HEK293 (cell line): ENCODE measurements around the gene PRKG1.

Experiments used
- CTCF ChIA-PET: fragments of 350-600 bp; formaldehyde crosslinking; extraction: SDS; loops from one replicate; lab custom pipeline; 2021; ENCODE audit warnings: antibody characterized with exemption; lab: Yijun Ruan, JAX
- POLR2A ChIA-PET: fragments of 300-600 bp; formaldehyde crosslinking; extraction: SDS; loops from one replicate; lab custom pipeline; 2020; ENCODE audit warnings: antibody characterized with exemption, inconsistent platforms; lab: Yijun Ruan, JAX
- H3K27ac ChIP-seq: fragments of 200-500 bp; sonication (Bioruptor generic); 2 replicates; pipeline ENCODE4 v1.5.1; 2014; ENCODE audit warnings: low read depth, low read length, control low read depth, inconsistent platforms; ENCODE audit errors: extremely low read depth
- H3K36me3 ChIP-seq, 2 experiments: fragments of 200-500 bp in 1 of 2; sonication (Bioruptor generic) in 1 of 2; 1 replicate in 1 of 2; 2 replicates in 1 of 2; pipeline ENCODE4 v1.5.1; 2014 to 2017; ENCODE audit warnings: inconsistent platforms in 2 of 2, low read length in 2 of 2; ENCODE audit not compliant: control insufficient read depth in 2 of 2, insufficient read depth in 1 of 2
- H3K4me1 ChIP-seq: fragments of 200-500 bp; sonication (Bioruptor generic); 2 replicates; pipeline ENCODE4 v1.5.1; 2014; ENCODE audit warnings: mild to moderate bottlenecking, low read length, inconsistent platforms; ENCODE audit not compliant: control insufficient read depth, insufficient read depth
- H3K4me3 ChIP-seq: 2 replicates; pipeline ENCODE4 v1.5.1; 2011; ENCODE audit warnings: low read depth, mild to moderate bottlenecking, control low read depth, low read length, moderate library complexity
- H3K9me3 ChIP-seq: fragments of 200-500 bp; sonication (Bioruptor generic); 2 replicates; pipeline ENCODE4 v1.5.1; 2014; ENCODE audit warnings: low read depth, low read length, inconsistent platforms; ENCODE audit not compliant: control insufficient read depth, insufficient read depth
- BCL11B ChIP-seq: fragments of 450-650 bp; formaldehyde crosslinking; IDR thresholded peaks from 2 replicates; pipeline ENCODE4 v1.5.1; 2016; ENCODE audit warnings: low read depth, missing biosample characterization, missing genetic modification characterization
- GFI1B ChIP-seq: fragments of 450-650 bp; formaldehyde crosslinking; IDR thresholded peaks from 2 replicates; pipeline ENCODE4 v1.5.1; 2016; ENCODE audit warnings: missing biosample characterization, missing genetic modification characterization
- REPIN1 ChIP-seq: fragments of 450-650 bp; formaldehyde crosslinking; IDR thresholded peaks from 2 replicates; pipeline ENCODE4 v1.5.1; 2017; ENCODE audit warnings: missing biosample characterization, missing genetic modification characterization, low read depth
- ZNF138 ChIP-seq: fragments of 450-650 bp; formaldehyde crosslinking; IDR thresholded peaks from 2 replicates; pipeline ENCODE4 v1.5.1; 2016; ENCODE audit warnings: missing biosample characterization, missing genetic modification characterization, borderline replicate concordance
- ZNF146 ChIP-seq: fragments of 450-650 bp; formaldehyde crosslinking; IDR thresholded peaks from 2 replicates; pipeline ENCODE4 v1.5.1; 2016; ENCODE audit warnings: missing biosample characterization, missing genetic modification characterization
- ZNF155 ChIP-seq: fragments of 450-650 bp; formaldehyde crosslinking; IDR thresholded peaks from 2 replicates; pipeline ENCODE4 v1.5.1; 2016; ENCODE audit warnings: missing biosample characterization, missing genetic modification characterization
- ZNF19 ChIP-seq: fragments of 450-650 bp; formaldehyde crosslinking; IDR thresholded peaks from 2 replicates; pipeline ENCODE4; 2016; ENCODE audit warnings: missing biosample characterization, missing genetic modification characterization, low read depth
- ZNF350 ChIP-seq: fragments of 450-650 bp; formaldehyde crosslinking; IDR thresholded peaks from 2 replicates; pipeline ENCODE4 v1.5.0; 2017; ENCODE audit warnings: missing biosample characterization, mild to moderate bottlenecking, missing genetic modification characterization
- ZNF404 ChIP-seq: fragments of 450-650 bp; formaldehyde crosslinking; IDR thresholded peaks from 2 replicates; pipeline ENCODE4 v1.5.1; 2017; ENCODE audit warnings: missing biosample characterization, missing genetic modification characterization
- ZNF530 ChIP-seq: fragments of 450-650 bp; formaldehyde crosslinking; IDR thresholded peaks from 2 replicates; pipeline ENCODE4 v1.5.1; 2016; ENCODE audit warnings: low read depth, missing biosample characterization, missing genetic modification characterization
- ZNF544 ChIP-seq: fragments of 450-650 bp; formaldehyde crosslinking; IDR thresholded peaks from 2 replicates; pipeline ENCODE4 v1.5.0; 2017; ENCODE audit warnings: missing biosample characterization, missing genetic modification characterization
- ZNF626 ChIP-seq: fragments of 450-650 bp; sonication (Bioruptor Pico); formaldehyde crosslinking; IDR thresholded peaks from 2 replicates; pipeline ENCODE4 v1.5.1; 2018; ENCODE audit warnings: missing biosample characterization, missing genetic modification characterization, inconsistent platforms
- ZNF654 ChIP-seq: fragments of 450-650 bp; formaldehyde crosslinking; IDR thresholded peaks from 2 replicates; pipeline ENCODE4 v1.5.1; 2016; ENCODE audit warnings: low read depth, missing biosample characterization, missing genetic modification characterization
- ZNF660 ChIP-seq: fragments of 450-650 bp; IDR thresholded peaks from 2 replicates; pipeline ENCODE4 v1.5.1; 2018; ENCODE audit warnings: missing biosample characterization, mild to moderate bottlenecking, missing genetic modification characterization
- ZNF670 ChIP-seq: fragments of 450-650 bp; formaldehyde crosslinking; IDR thresholded peaks from 2 replicates; pipeline ENCODE4 v1.5.1; 2016; ENCODE audit warnings: missing biosample characterization, missing genetic modification characterization, low read depth
- ZNF76 ChIP-seq: fragments of 450-650 bp; formaldehyde crosslinking; IDR thresholded peaks from 2 replicates; pipeline ENCODE4; 2016; ENCODE audit warnings: low read depth, missing biosample characterization, missing genetic modification characterization, borderline replicate concordance
- ZNF843 ChIP-seq: fragments of 450-650 bp; formaldehyde crosslinking; IDR thresholded peaks from 2 replicates; pipeline ENCODE4 v1.5.1; 2016; ENCODE audit warnings: missing biosample characterization, missing genetic modification characterization
- TF ChIP-seq, protein P1 (sequence below): fragments of 450-650 bp; formaldehyde crosslinking; conservative IDR thresholded peaks from 2 replicates; pipeline ENCODE4 v1.5.1; 2016; ENCODE audit warnings: low read depth, missing biosample characterization, missing genetic modification characterization
- TF ChIP-seq, protein P2 (sequence below): fragments of 450-650 bp; formaldehyde crosslinking; IDR thresholded peaks from 2 replicates; pipeline ENCODE4 v1.5.1; 2016; ENCODE audit warnings: missing biosample characterization, missing genetic modification characterization
- TF ChIP-seq, protein P3 (sequence below): fragments of 450-650 bp; formaldehyde crosslinking; IDR thresholded peaks from 2 replicates; pipeline ENCODE4 v1.5.1; 2016; ENCODE audit warnings: missing biosample characterization, missing genetic modification characterization

PRKG1 gene

DNA sequence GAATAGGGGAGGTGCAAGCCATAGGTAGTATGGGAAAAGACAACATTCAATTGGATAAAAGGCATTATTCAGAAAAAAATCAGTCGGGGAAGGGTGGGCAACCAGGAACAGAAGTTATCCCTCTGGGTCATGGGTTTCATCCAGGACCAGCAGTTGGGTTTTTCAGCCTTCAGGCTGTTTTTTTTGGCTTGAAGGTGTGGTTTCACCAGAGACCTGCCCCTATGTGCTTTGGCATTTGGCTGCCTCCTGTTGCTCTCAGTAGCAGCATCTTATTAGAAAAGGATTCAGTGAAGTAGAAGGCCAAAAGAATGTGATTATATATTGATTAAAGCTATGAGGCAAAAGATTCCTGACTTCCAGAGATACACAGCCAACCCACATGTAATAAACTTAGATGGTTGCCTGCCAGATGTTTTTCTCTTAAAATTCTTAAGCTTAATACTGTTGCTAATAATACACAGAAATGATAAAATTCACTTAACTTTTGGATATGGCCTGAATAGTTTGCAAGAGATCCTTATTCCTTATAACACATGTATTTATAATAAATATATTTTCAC is 876.8 kb downstream of the PRKG1 start:
- no peaks in the 10 kb centered on the region for H3K36me3 ChIP-seq
- no peaks in the 10 kb centered on the region for H3K4me1 ChIP-seq
- ChIA-PET CTCF (interaction anchor here (0.5 to 1.5 kb wide), 4 partner anchors 22 to 1597 kb away, joined by 3 to 5 read pairs (median 3); no protein-coding TSS in a partner anchor), POLR2A (no interaction called here)
- no peaks in the 10 kb centered on the region for H3K9me3 ChIP-seq
- no peak overlapping the region for H3K27ac ChIP-seq
- TF ChIP-seq ZNF155, result no peak
- TF ChIP-seq ZNF76, result no peak
- no peak for TF ChIP-seq ZNF138 (tag by site-specific recombination)
- no peak for TF ChIP-seq ZNF19 (tag by site-specific recombination)
- no peak for TF ChIP-seq ZNF670 (tag by site-specific recombination)
- TF ChIP-seq ZNF626 (tag by site-specific recombination), result no peak
- no peak for TF ChIP-seq REPIN1
- TF ChIP-seq, protein P1, sequence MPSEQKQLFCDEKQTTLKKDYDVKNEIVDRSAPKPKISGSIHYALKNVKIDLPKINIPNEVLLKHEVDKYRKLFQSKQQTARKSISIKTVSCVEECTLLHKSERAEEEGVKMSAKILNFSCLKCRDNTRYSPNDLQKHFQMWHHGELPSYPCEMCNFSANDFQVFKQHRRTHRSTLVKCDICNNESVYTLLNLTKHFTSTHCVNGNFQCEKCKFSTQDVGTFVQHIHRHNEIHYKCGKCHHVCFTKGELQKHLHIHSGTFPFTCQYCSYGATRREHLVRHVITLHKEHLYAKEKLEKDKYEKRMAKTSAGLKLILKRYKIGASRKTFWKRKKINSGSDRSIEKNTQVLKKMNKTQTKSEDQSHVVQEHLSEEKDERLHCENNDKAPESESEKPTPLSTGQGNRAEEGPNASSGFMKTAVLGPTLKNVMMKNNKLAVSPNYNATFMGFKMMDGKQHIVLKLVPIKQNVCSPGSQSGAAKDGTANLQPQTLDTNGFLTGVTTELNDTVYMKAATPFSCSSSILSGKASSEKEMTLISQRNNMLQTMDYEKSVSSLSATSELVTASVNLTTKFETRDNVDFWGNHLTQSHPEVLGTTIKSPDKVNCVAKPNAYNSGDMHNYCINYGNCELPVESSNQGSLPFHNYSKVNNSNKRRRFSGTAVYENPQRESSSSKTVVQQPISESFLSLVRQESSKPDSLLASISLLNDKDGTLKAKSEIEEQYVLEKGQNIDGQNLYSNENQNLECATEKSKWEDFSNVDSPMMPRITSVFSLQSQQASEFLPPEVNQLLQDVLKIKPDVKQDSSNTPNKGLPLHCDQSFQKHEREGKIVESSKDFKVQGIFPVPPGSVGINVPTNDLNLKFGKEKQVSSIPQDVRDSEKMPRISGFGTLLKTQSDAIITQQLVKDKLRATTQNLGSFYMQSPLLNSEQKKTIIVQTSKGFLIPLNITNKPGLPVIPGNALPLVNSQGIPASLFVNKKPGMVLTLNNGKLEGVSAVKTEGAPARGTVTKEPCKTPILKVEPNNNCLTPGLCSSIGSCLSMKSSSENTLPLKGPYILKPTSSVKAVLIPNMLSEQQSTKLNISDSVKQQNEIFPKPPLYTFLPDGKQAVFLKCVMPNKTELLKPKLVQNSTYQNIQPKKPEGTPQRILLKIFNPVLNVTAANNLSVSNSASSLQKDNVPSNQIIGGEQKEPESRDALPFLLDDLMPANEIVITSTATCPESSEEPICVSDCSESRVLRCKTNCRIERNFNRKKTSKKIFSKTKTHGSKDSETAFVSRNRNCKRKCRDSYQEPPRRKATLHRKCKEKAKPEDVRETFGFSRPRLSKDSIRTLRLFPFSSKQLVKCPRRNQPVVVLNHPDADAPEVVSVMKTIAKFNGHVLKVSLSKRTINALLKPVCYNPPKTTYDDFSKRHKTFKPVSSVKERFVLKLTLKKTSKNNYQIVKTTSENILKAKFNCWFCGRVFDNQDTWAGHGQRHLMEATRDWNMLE (tag by site-specific recombination), result no peak
- TF ChIP-seq ZNF843 (tag by site-specific recombination), result no peak
- TF ChIP-seq GFI1B (tag by site-specific recombination), result no peak
- TF ChIP-seq ZNF146 (tag by site-specific recombination), result no peak
- TF ChIP-seq BCL11B (tag by site-specific recombination), result no peak
- TF ChIP-seq ZNF654 (tag by site-specific recombination), result no peak
- no peak for TF ChIP-seq ZNF530
- TF ChIP-seq ZNF350 (tag by site-specific recombination), result no peak
- TF ChIP-seq, protein P2, sequence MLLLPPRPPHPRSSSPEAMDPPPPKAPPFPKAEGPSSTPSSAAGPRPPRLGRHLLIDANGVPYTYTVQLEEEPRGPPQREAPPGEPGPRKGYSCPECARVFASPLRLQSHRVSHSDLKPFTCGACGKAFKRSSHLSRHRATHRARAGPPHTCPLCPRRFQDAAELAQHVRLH, result no peak
- TF ChIP-seq, protein P3, sequence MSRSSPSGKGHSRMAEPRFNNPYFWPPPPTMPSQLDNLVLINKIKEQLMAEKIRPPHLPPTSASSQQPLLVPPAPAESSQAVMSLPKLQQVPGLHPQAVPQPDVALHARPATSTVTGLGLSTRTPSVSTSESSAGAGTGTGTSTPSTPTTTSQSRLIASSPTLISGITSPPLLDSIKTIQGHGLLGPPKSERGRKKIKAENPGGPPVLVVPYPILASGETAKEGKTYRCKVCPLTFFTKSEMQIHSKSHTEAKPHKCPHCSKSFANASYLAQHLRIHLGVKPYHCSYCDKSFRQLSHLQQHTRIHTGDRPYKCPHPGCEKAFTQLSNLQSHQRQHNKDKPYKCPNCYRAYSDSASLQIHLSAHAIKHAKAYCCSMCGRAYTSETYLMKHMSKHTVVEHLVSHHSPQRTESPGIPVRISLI (tag by site-specific recombination), result no peak
- no peak for TF ChIP-seq ZNF660
- no peak overlapping the region for H3K4me3 ChIP-seq

DNA sequence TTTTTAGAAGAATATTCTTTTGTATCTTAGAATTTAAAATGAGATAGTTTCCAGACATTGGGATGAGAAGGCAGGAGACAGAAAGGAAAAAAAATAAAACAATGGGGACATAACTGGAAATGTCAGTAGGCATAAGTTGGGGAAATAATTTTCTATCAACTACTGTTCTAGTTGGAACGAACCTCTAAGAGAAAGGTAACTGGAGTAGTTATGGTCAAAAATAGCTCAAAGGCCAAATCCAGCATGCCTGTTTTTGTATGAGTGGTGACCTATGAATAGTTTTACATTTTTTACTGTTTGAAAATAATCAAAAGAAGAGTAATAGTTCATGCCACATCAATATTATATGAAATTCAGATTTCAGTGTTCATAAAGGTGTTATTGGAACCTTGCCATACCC is 877.3 kb downstream of the PRKG1 start:
- CTCF ChIA-PET, result interaction anchor here (0.5 to 1.5 kb wide), 2 partner anchors 21 to 1597 kb away, joined by 3 to 5 read pairs; no protein-coding TSS in a partner anchor
- no peaks in the 10 kb centered on the region for H3K9me3 ChIP-seq
- TF ChIP-seq ZNF404 (tag by site-specific recombination) (no peak), ZNF544 (tag by site-specific recombination) (no peak)

More for the DNA sequence above, 877.3 kb downstream of the PRKG1 start:
- no peaks in the 10 kb centered on the region for H3K4me1 ChIP-seq
- POLR2A ChIA-PET, result no interaction called here
- H3K4me3 ChIP-seq, result no peak overlapping the region
- H3K27ac ChIP-seq, result no peak overlapping the region
- no peaks in the 10 kb centered on the region for H3K36me3 ChIP-seq
